Measurements from ENCODE around the gene NLRP6. TPM values are rescaled to one million over a fixed set of nuclear protein-coding genes. Genes with fewer than 3 reads are reported as not detected.

Gene NLRP6
- total RNA-seq, 4 donors from 2014 or later: 0.75 to 1.3 TPM; not detected in 2

DNA sequence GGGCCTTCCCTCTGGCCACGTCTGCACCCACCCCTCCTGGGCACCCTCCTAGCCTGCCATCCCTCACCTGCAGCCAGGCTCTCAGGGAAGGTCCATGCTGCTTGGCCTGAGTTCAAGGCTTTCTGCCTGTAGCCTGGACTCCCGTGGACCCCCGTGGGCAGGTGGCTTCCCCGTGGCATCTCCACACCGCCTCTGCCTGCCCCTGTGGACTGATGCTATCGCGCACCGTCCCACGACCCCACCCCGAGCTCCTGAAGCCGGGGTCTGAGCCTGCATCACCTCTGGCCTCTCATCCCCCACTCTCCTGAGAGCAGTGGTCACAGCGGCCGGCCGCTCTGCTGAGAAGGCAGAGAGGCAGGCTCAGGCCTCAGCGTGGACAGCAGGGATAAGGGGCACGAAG lies 16.6 kb downstream of the NLRP6 start:
- H3K4me3 ChIP-seq: no peak overlapping the region
- 100% methylated on average over 1 to 2 of the region's 16 CpGs for WGBS, 2 donors
- H3K36me3 ChIP-seq: peaks cover 0 to 32% (median 0%) of the 10 kb centered on the region in 3 donors
- no peak for TF ChIP-seq POLR2A (IDR thresholded peaks at IDR 0.05)
- TF ChIP-seq, protein P1, sequence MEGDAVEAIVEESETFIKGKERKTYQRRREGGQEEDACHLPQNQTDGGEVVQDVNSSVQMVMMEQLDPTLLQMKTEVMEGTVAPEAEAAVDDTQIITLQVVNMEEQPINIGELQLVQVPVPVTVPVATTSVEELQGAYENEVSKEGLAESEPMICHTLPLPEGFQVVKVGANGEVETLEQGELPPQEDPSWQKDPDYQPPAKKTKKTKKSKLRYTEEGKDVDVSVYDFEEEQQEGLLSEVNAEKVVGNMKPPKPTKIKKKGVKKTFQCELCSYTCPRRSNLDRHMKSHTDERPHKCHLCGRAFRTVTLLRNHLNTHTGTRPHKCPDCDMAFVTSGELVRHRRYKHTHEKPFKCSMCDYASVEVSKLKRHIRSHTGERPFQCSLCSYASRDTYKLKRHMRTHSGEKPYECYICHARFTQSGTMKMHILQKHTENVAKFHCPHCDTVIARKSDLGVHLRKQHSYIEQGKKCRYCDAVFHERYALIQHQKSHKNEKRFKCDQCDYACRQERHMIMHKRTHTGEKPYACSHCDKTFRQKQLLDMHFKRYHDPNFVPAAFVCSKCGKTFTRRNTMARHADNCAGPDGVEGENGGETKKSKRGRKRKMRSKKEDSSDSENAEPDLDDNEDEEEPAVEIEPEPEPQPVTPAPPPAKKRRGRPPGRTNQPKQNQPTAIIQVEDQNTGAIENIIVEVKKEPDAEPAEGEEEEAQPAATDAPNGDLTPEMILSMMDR (IDR thresholded peaks at IDR 0.05): no peak
- no peaks in the 10 kb centered on the region for H3K9me3 ChIP-seq
- DNase-seq: no peak
- peaks cover 0 to 43% (median 7%) of the 10 kb centered on the region in 4 donors for H3K27me3 ChIP-seq
- intact Hi-C loops (cut with DNase I): no loop called here
- H3K27ac ChIP-seq: no peak overlapping the region
- peaks cover 7 to 32% (median 15%) of the 10 kb centered on the region in 3 donors for H3K4me1 ChIP-seq

DNA sequence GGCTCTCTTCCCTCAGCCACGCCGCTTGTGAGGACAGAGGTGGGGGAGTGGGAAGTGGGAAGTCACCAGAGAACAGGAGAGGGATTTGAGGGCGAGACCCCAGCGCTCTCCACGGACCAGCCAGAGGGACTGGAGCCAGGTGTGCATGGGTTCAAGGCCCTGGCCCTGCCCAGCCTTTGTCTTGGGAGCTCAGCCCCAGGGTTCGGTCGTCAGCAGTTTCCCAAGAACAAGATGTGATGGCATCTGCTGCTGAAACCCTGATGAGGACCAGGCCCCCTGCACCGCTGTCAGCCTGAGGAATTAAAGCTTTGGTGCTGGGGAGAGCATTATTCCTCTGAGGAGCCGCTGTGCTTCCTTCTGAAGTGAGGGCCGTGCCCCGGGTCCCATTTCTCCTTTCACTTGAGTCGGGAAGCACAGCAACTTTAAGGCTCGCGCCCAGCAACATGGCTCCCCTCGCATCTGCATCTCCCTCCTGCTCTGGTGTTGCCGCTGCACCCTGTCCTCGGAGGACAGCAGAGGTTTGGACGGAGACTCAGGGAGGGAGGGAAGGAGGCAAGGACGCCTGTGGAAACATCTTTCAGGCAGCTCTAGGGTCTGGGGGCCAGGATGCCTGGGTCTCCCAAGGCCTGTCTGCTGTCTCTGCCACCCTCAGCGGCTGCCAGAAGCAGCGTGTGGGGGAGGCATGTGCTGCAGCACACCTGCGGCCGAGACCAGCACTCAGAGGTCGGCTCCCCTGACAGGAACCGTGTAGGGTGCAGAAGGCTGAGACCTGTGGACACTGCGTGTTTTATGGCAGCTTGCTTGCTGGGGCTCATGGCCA lies 17.4 kb downstream of the NLRP6 start:
- TF ChIP-seq POLR2A (IDR thresholded peaks at IDR 0.05): no peak
- TF ChIP-seq, protein P1 (IDR thresholded peaks at IDR 0.05): no peak
- peaks cover 0 to 51% (median 8%) of the 10 kb centered on the region in 4 donors for H3K27me3 ChIP-seq
- peaks cover 3 to 28% (median 16%) of the 10 kb centered on the region in 3 donors for H3K4me1 ChIP-seq
- 71 to 76% methylated on average over 7 to 13 of the region's 26 CpGs for whole genome bisulfite sequencing, 2 donors
- no peak overlapping the region for H3K4me3 ChIP-seq
- no peaks in the 10 kb centered on the region for H3K9me3 ChIP-seq
- intact Hi-C loops (cut with DNase I): no loop called here
- peaks cover 0 to 32% (median 0%) of the 10 kb centered on the region in 3 donors for H3K36me3 ChIP-seq
- no peak overlapping the region for H3K27ac ChIP-seq
- no peak for DNase-seq

DNA sequence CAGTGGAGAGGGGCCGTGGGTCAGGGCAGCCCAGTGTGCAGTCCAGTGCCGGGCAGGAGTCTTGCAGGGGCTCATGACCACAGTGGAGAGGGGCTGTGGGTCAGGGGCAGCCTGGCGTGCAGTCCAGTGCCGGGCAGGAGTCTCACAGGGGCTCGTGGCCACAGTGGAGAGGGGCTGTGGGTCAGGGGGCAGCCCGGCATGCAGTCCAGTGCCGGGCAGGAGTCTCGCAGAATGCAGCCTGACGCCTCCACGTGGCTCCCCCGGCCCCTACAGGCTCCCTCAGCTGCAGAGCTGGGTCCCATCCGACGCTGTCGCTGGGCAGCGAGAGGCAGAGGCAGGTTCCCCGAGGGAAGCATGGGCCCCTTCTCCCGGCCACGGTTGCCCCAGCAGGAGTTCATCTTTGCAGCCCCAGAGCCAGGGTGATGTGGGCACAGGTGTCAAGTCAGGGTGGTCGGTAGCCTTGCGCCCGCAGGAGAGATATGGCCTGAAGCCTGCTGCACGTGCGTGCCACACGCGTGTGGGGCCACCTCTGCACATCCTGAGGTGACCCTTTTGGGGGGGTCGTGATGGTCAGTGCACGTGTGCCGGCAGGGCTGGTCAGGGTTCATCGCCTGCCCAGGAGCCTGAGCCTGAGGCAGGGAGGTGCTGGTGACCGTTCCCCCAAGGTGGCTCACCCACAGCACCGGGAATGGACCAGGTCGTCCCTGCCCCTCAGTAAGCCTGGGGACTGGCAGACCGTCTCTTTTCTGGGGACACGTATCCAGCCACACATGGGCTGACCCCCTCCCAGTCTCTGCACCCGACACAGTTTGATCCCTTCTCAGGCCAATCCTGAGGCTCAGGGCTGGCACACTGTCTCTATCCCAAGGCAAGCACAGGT lies 18.2 kb downstream of the NLRP6 start:
- no peak for DNase-seq

DNA sequence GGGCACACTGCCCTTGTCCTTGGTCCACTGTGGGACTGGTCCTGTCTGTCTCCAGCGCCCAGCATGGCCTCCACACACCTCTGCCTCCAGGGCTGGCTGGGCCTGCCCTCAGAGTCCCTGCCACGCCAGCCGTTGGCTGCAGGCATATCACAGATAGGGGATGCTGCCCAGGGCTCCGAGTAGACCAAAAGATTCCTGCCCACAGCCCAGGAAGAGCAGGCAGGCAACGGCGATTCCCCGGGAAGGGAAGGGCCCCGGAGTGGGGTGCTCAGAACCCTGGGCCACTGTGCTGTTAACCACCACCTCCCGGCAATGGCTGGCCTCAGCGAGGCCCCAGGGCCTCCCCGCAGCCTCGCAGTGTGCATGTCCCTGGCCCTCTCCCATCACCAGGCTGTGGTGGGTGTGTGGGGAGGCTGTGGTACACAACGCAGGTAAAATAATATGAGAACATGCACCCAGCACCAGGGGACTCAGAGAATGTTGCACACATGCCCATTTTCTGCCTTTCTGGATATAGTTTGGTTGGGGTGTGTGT lies 18.9 kb downstream of the NLRP6 start:
- intact Hi-C loops (cut with DNase I): no loop called here
- TF ChIP-seq, protein P1 (IDR thresholded peaks at IDR 0.05): no peak
- TF ChIP-seq POLR2A (IDR thresholded peaks at IDR 0.05): no peak
- Histone ChIP-seq H3K36me3 (peaks cover 0 to 29% (median 0%) of the 10 kb centered on the region in 3 donors), H3K4me3 (no peak overlapping the region), H3K9me3 (no peaks in the 10 kb centered on the region), H3K27me3 (peaks cover 0 to 59% (median 8%) of the 10 kb centered on the region in 4 donors), H3K4me1 (peaks cover 3 to 28% (median 16%) of the 10 kb centered on the region in 3 donors), H3K27ac (peak overlapping the region in 1 of 4 donors; percentile 40)
- DNase-seq: no peak
- WGBS, 2 donors: 67 to 68% methylated on average over 3 of the region's 13 CpGs

More for the DNA sequence above, 18.2 kb downstream of the NLRP6 start:
- H3K4me3 ChIP-seq: no peak overlapping the region
- no peak overlapping the region for H3K27ac ChIP-seq
- WGBS, 2 donors: 52 to 72% methylated on average over 5 to 13 of the region's 35 CpGs
- intact Hi-C loops (cut with DNase I): no loop called here
- H3K27me3 ChIP-seq: peaks cover 0 to 59% (median 8%) of the 10 kb centered on the region in 4 donors
- no peaks in the 10 kb centered on the region for H3K9me3 ChIP-seq
- H3K36me3 ChIP-seq: peaks cover 0 to 32% (median 0%) of the 10 kb centered on the region in 3 donors
- no peak for TF ChIP-seq POLR2A (IDR thresholded peaks at IDR 0.05)
- TF ChIP-seq, protein P1 (IDR thresholded peaks at IDR 0.05): no peak
- peaks cover 3 to 28% (median 16%) of the 10 kb centered on the region in 3 donors for H3K4me1 ChIP-seq

Measured in esophagus squamous epithelium (tissue), 5 donors.